ENCODE results near the gene KIF1A.

Gene KIF1A

GRCh38 chr2:240831594-240832204 lies 11.7 kb upstream of the KIF1A start:
- TF ChIP-seq CREB1 (IDR thresholded peaks at IDR 0.05; ENCODE audit: low read depth) (no peak), TCF12 (IDR thresholded peaks at IDR 0.05; ENCODE audit: low read depth) (0 out of 2 replicates have a peak, but pooled peaks have one; percentile 17), TEAD4 (IDR thresholded peaks at IDR 0.05) (no peak)

GRCh38 chr2:240825476-240825875 lies 5.5 kb upstream of the KIF1A start:
- TF ChIP-seq USF1 (IDR thresholded peaks at IDR 0.05): no peak
- no peak for TF ChIP-seq TAF1 (IDR thresholded peaks at IDR 0.05; ENCODE audit: low read depth)
- no peak for TF ChIP-seq ZBTB7A (IDR thresholded peaks at IDR 0.05; ENCODE audit: low read depth)
- TF ChIP-seq TCF12 (IDR thresholded peaks at IDR 0.05; ENCODE audit: low read depth): no peak
- TF ChIP-seq REST (IDR thresholded peaks at IDR 0.05; ENCODE audit: low read depth): no peak
- no peak for TF ChIP-seq CEBPB (IDR thresholded peaks at IDR 0.05)
- no peak for TF ChIP-seq CREB1 (IDR thresholded peaks at IDR 0.05; ENCODE audit: low read depth)
- no peak for TF ChIP-seq RAD21 (IDR thresholded peaks at IDR 0.05; ENCODE audit: low read depth)
- TF ChIP-seq FOXM1 (IDR thresholded peaks at IDR 0.05; ENCODE audit: borderline replicate concordance, low read depth): no peak
- no peak for TF ChIP-seq NFIC (IDR thresholded peaks at IDR 0.05)
- no peak for TF ChIP-seq YY1 (IDR thresholded peaks at IDR 0.05; ENCODE audit: low read depth)
- TF ChIP-seq EP300 (IDR thresholded peaks at IDR 0.05; ENCODE audit: borderline replicate concordance): no peak
- no peak for TF ChIP-seq TEAD4 (IDR thresholded peaks at IDR 0.05)
- no peak for TF ChIP-seq EGR1 (IDR thresholded peaks at IDR 0.05)
- TF ChIP-seq MAX (IDR thresholded peaks at IDR 0.05): no peak

GRCh38 chr2:240823449-240824336 lies 3.7 kb upstream of the KIF1A start:
- TF ChIP-seq TAF1 (IDR thresholded peaks at IDR 0.05; ENCODE audit: low read depth) (no peak), USF1 (IDR thresholded peaks at IDR 0.05) (no peak)

GRCh38 chr2:240822280-240822847 lies 2.3 kb upstream of the KIF1A start:
- no peak for TF ChIP-seq NFIC (IDR thresholded peaks at IDR 0.05)
- TF ChIP-seq MAX (IDR thresholded peaks at IDR 0.05): no peak
- no peak for TF ChIP-seq FOXM1 (IDR thresholded peaks at IDR 0.05; ENCODE audit: borderline replicate concordance, low read depth)
- TF ChIP-seq YY1 (IDR thresholded peaks at IDR 0.05; ENCODE audit: low read depth): no peak
- no peak for TF ChIP-seq ZBTB7A (IDR thresholded peaks at IDR 0.05; ENCODE audit: low read depth)
- no peak for TF ChIP-seq USF1 (IDR thresholded peaks at IDR 0.05)
- TF ChIP-seq CEBPB (IDR thresholded peaks at IDR 0.05): no peak
- TF ChIP-seq RAD21 (IDR thresholded peaks at IDR 0.05; ENCODE audit: low read depth): no peak
- TF ChIP-seq EGR1 (IDR thresholded peaks at IDR 0.05): no peak
- TF ChIP-seq TEAD4 (IDR thresholded peaks at IDR 0.05): no peak
- TF ChIP-seq EP300 (IDR thresholded peaks at IDR 0.05; ENCODE audit: borderline replicate concordance): no peak
- no peak for TF ChIP-seq TCF12 (IDR thresholded peaks at IDR 0.05; ENCODE audit: low read depth)
- TF ChIP-seq REST (IDR thresholded peaks at IDR 0.05; ENCODE audit: low read depth): no peak
- no peak for TF ChIP-seq TAF1 (IDR thresholded peaks at IDR 0.05; ENCODE audit: low read depth)
- TF ChIP-seq CREB1 (IDR thresholded peaks at IDR 0.05; ENCODE audit: low read depth): no peak

- no peak for TF ChIP-seq RAD21 (IDR thresholded peaks at IDR 0.05; ENCODE audit: low read depth)
- no peak for TF ChIP-seq CREB1 (IDR thresholded peaks at IDR 0.05; ENCODE audit: low read depth)
- TF ChIP-seq NFIC (IDR thresholded peaks at IDR 0.05): no peak
Observed at GRCh38 chr2:240821429-240821778, 1.4 kb upstream of the KIF1A start.

Measured in Ishikawa (cell line).